ENCODE measurements around the gene LMCD1. TPM values are rescaled to one million over a fixed set of nuclear protein-coding genes. Genes with fewer than 3 reads are reported as not detected.

LMCD1 gene
- total and polyA plus RNA-seq, 2 of the 4 experiments (the other 2 are of a cell fraction): 50.0 to 53.8 TPM

DNA sequence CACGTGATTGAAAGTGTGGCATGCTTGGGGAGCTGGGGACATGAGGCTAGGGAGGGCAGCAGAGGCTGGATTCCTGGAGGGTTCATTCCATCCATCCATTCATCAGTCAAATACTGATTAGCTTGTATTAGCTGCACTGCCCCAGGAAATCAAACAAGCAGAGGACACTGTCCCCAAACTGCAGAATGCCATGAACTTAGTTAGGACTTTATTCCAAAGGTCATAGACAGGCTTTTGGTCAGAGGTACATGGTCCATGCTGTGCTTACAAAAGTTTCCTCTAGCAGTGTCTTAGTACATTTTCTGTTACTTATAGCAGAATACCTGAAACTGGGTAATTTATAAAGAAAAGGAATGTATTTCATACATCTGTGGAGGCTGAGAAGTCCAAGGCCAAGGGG lies 47.7 kb downstream of the LMCD1 start:
- Histone ChIP-seq H4K91ac (ENCODE audit: insufficient read depth, low read depth, low read length) (no peak overlapping the region), H2BK20ac (ENCODE audit: low read depth, low read length) (no peak overlapping the region), H4K8ac (ENCODE audit: low read depth in 2 of 2, low read length in 2 of 2) (no peak overlapping the region; a peak in 1 of 4 replicates), H3K23ac (ENCODE audit: low read depth, low read length) (no peak overlapping the region), H3K18ac (ENCODE audit: low read depth, low read length) (no peak overlapping the region), H2BK120ac (ENCODE audit: low read depth, low read length) (no peak overlapping the region), H2AFZ (replicated peaks; ENCODE audit: low read length, poor library complexity) (no peak overlapping the region), H3K4me1 (ENCODE audit: control insufficient read depth, insufficient read depth, low read length) (no peaks in the 10 kb centered on the region), H3K79me1 (ENCODE audit: low read depth in 1 of 2, low read length in 2 of 2) (no peaks in the 10 kb centered on the region), H3K4me3 (ENCODE audit: insufficient read depth, low read depth, low read length) (no peak overlapping the region), H4K20me1 (ENCODE audit: insufficient read depth, low read length) (no peaks in the 10 kb centered on the region), H2AK5ac (ENCODE audit: low read depth, low read length) (no peak overlapping the region), H3K56ac (ENCODE audit: extremely low read depth, insufficient read depth, low read length) (no peak overlapping the region), H3K9ac (ENCODE audit: low read depth, low read length) (no peak overlapping the region), H3K14ac (replicated peaks; ENCODE audit: low read depth, low read length) (no peak overlapping the region), H3K9me3 (ENCODE audit: control insufficient read depth, insufficient read depth, low read length) (no peaks in the 10 kb centered on the region), H2BK5ac (ENCODE audit: low read depth, low read length, poor library complexity, severe bottlenecking) (no peak overlapping the region), H2BK15ac (ENCODE audit: low read depth, low read length) (no peak overlapping the region), H3K36me3 (ENCODE audit: control insufficient read depth, insufficient read depth, low read length) (peaks cover 28% of the 10 kb centered on the region), H4K5ac (ENCODE audit: low read depth, low read length) (no peak overlapping the region), H3K27ac (ENCODE audit: insufficient read depth, low read length) (no peak overlapping the region), H3K9me1 (ENCODE audit: insufficient read depth, low read length) (no peaks in the 10 kb centered on the region; the same call in 1 of the 2 replicates), H3K4ac (ENCODE audit: low read depth, low read length) (no peak overlapping the region), H3K4me2 (ENCODE audit: low read depth, low read length) (no peak overlapping the region), H2AK9ac (replicated peaks; ENCODE audit: low read depth, low read length, poor library complexity) (no peak overlapping the region), H3K27me3 (ENCODE audit: control insufficient read depth, insufficient read depth, low read length) (no peaks in the 10 kb centered on the region)
- no TSS peak for BruUV-seq (replicated peaks)
- CTCF ChIA-PET: no interaction called here
- intact Hi-C loops (cut with micrococcal nuclease): no loop called here
- WGBS, 2 experiments (ENCODE audit: extremely low coverage in 2 of 2, insufficient read length in 1 of 2): 100% methylated on average over 1 of the region's 1 CpG; no CpG with 5 or more reads in 1 of the 2 experiments
- dilution Hi-C loops (cut with HindIII; ENCODE audit: low sequenced_read_pairs, unreplicated experiment): no loop called here
- ATAC-seq (ENCODE audit: low read depth) (no peak), DNase-seq (no peak)
- TF ChIP-seq CHD1 (IDR thresholded peaks at IDR 0.05; ENCODE audit: low read depth, low read length) (no peak), RFX5 (IDR thresholded peaks at IDR 0.05; ENCODE audit: low read depth, low read length) (no peak), FOS (IDR thresholded peaks at IDR 0.05; ENCODE audit: low read depth, low read length) (no peak), ELK1 (IDR thresholded peaks at IDR 0.05; ENCODE audit: borderline replicate concordance, low read depth, low read length) (no peak), RAD21 (IDR thresholded peaks at IDR 0.05; ENCODE audit: low read length) (no peak), MAFK (IDR thresholded peaks at IDR 0.05; ENCODE audit: low read depth, low read length) (no peak), BHLHE40 (IDR thresholded peaks at IDR 0.05; ENCODE audit: low read depth, low read length) (no peak), NFE2L2 (IDR thresholded peaks at IDR 0.05; ENCODE audit: low read depth, low read length) (no peak), MXI1 (IDR thresholded peaks at IDR 0.05; ENCODE audit: borderline replicate concordance, low read depth, low read length) (no peak), CEBPB (IDR thresholded peaks at IDR 0.05; ENCODE audit: low read depth, low read length) (no peak), POLR2A (IDR thresholded peaks at IDR 0.05; ENCODE audit: low read depth, low read length) (no peak)
- TF ChIP-seq, protein P1, sequence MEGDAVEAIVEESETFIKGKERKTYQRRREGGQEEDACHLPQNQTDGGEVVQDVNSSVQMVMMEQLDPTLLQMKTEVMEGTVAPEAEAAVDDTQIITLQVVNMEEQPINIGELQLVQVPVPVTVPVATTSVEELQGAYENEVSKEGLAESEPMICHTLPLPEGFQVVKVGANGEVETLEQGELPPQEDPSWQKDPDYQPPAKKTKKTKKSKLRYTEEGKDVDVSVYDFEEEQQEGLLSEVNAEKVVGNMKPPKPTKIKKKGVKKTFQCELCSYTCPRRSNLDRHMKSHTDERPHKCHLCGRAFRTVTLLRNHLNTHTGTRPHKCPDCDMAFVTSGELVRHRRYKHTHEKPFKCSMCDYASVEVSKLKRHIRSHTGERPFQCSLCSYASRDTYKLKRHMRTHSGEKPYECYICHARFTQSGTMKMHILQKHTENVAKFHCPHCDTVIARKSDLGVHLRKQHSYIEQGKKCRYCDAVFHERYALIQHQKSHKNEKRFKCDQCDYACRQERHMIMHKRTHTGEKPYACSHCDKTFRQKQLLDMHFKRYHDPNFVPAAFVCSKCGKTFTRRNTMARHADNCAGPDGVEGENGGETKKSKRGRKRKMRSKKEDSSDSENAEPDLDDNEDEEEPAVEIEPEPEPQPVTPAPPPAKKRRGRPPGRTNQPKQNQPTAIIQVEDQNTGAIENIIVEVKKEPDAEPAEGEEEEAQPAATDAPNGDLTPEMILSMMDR (conservative IDR thresholded peaks at IDR 0.05; ENCODE audit: low read depth, low read length): no peak
- in situ Hi-C loops (cut with MboI; ENCODE audit: low sequenced_read_pairs): no loop called here
- POLR2A ChIA-PET (ENCODE audit: unreplicated experiment): no interaction called here

Data from IMR-90 (cell line).